CD8-positive, alpha-beta memory T cell (primary cell): ENCODE measurements around the gene TENM3. TPM values are rescaled to one million over a fixed set of nuclear protein-coding genes. Genes with fewer than 3 reads are reported as not detected.

ENCODE experiments used
- CTCF ChIA-PET: fragments of 350-600 bp; sonication (Branson Sonifier 250); formaldehyde crosslinking; loops from one replicate; lab custom pipeline; 2021; ENCODE audit warnings: antibody characterized with exemption; lab: Charles Lee
- POLR2A ChIA-PET: fragments of 350-600 bp; sonication (Branson Sonifier 250); formaldehyde crosslinking; loops from one replicate; lab custom pipeline; 2021; ENCODE audit warnings: antibody characterized with exemption; lab: Charles Lee
- DNase-seq, 5 donors: peaks; one replicate each; pipeline versions ENCODE4 v3.0.0 to v3.0.0-alpha.2; 2020 to 2022; ENCODE audit warnings: mixed read lengths in 1 of 5
- H3K27ac ChIP-seq: one replicate; pipeline ENCODE4 v1.7.0; 2013; ENCODE audit warnings: low read depth, mild to moderate bottlenecking, low read length, moderate library complexity
- H3K27me3 ChIP-seq: 2 replicates; pipeline ENCODE4 v1.7.0; 2013; ENCODE audit warnings: low read length, mild to moderate bottlenecking; ENCODE audit not compliant: insufficient read depth, poor library complexity, severe bottlenecking
- H3K36me3 ChIP-seq: 2 replicates; pipeline ENCODE4 v1.7.0; 2013; ENCODE audit warnings: mild to moderate bottlenecking, low read length, moderate library complexity; ENCODE audit not compliant: insufficient read depth
- H3K4me1 ChIP-seq: 2 replicates; pipeline ENCODE4 v1.7.0; 2013; ENCODE audit warnings: mild to moderate bottlenecking, low read length, moderate library complexity; ENCODE audit not compliant: insufficient read depth
- H3K4me3 ChIP-seq: 2 replicates; pipeline ENCODE4 v1.7.0; 2013; ENCODE audit warnings: mild to moderate bottlenecking, low read length
- H3K9me3 ChIP-seq: 2 replicates; pipeline ENCODE4 v1.7.0; 2013; ENCODE audit warnings: mild to moderate bottlenecking, low read length
- H3K27ac Mint-ChIP-seq, 8 donors: one replicate each; pipeline ENCODE4 v1.8.0; 2020 to 2021; ENCODE audit warnings: mixed read lengths in 8 of 8, mild to moderate bottlenecking in 6 of 8, inconsistent platforms in 3 of 8, moderate library complexity in 3 of 8
- H3K27me3 Mint-ChIP-seq, 2 donors: one replicate each; pipeline ENCODE4 v1.8.0; 2020 to 2021; ENCODE audit warnings: mixed read lengths in 2 of 2, mild to moderate bottlenecking in 1 of 2, moderate library complexity in 1 of 2
- H3K36me3 Mint-ChIP-seq, 3 donors: one replicate each; pipeline ENCODE4 v1.8.0; 2020 to 2021; ENCODE audit warnings: mixed read lengths in 3 of 3, inconsistent platforms in 1 of 3, mild to moderate bottlenecking in 1 of 3
- H3K4me1 Mint-ChIP-seq, 3 donors: one replicate each; pipeline ENCODE4 v1.8.0; 2020 to 2021; ENCODE audit warnings: mixed read lengths in 3 of 3, inconsistent platforms in 1 of 3, mild to moderate bottlenecking in 1 of 3
- H3K4me3 Mint-ChIP-seq, 7 donors: one replicate each; pipeline ENCODE4 v1.8.0; 2020 to 2021; ENCODE audit warnings: mixed read lengths in 7 of 7, mild to moderate bottlenecking in 6 of 7, moderate library complexity in 4 of 7, inconsistent platforms in 2 of 7
- H3K9me3 Mint-ChIP-seq, 5 donors: one replicate each; pipeline ENCODE4 v1.8.0; 2020 to 2022; ENCODE audit warnings: mixed read lengths in 5 of 5, mild to moderate bottlenecking in 3 of 5, moderate library complexity in 2 of 5, inconsistent platforms in 1 of 5
- polyA plus RNA-seq: library from polyadenylated mRNA; unstranded; fragments of 300-500 nt; fragmentation: Illumina TruSeq; gene quantifications from one replicate; pipeline ENCODE4 v1.2.3, GENCODE V29; 2021
- total RNA-seq, 2 experiments: library from RNA; stranded (reverse); gene quantifications; one replicate each; pipeline ENCODE4 v1.2.3, GENCODE V29; 2021

Gene TENM3
- total and polyA plus RNA-seq, 3 experiments from 2014 or later, result not detected

DNA sequence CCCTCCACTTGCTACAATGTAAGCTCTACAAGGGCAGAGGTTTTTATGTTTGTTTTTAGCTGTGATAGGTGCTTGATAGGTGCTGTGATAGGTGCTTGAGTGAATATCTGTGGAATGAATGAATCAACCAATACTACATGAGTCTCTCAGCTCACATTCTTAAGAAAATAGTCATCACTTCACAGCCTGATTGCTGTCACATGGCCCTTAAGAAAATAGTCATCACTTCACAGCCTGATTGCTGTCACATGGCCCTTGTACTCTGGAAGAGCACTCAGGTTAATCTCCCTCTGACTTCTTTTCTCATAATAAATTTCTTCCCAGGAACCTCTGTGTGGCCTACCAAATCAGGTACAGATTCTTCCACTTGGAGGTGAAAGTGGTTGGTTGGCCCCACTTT is 335.2 kb downstream of the TENM3 start:
- H3K9me3 Mint-ChIP-seq, result no peaks in the 10 kb centered on the region
- no peaks in the 10 kb centered on the region for H3K4me1 Mint-ChIP-seq
- POLR2A ChIA-PET, result no interaction called here
- H3K36me3 Mint-ChIP-seq, result no peaks in the 10 kb centered on the region
- peaks cover 1 to 10% of the 10 kb centered on the region in 2 donors for H3K27me3 Mint-ChIP-seq
- DNase-seq, result no peak
- no peak overlapping the region for H3K27ac Mint-ChIP-seq
- Histone ChIP-seq H3K9me3 (no peaks in the 10 kb centered on the region), H3K27ac (no peak overlapping the region), H3K36me3 (no peaks in the 10 kb centered on the region), H3K4me1 (no peaks in the 10 kb centered on the region), H3K27me3 (no peaks in the 10 kb centered on the region), H3K4me3 (no peak overlapping the region)
- H3K4me3 Mint-ChIP-seq, result no peak overlapping the region
- CTCF ChIA-PET, result no interaction called here

DNA sequence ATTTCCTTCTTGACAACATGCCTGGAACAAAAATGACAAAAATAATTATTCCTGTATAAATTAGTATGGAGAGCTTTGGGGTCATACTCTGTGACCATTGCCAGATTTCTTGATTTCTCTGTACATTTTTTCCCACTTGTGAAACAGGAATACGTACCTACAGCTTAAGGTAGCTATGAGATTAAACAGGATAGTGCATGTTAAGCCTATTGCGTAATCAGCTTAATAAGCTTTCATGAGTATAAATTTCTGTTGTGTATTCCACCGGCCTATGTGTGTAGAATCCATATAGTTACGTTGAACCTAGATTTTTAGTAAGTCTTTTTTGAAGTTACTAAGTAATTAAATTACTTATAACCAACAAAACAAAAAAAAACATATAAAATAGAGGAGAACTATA is 339.0 kb downstream of the TENM3 start:
- CTCF ChIA-PET, result no interaction called here
- Mint-ChIP-seq H3K4me1 (no peaks in the 10 kb centered on the region), H3K27ac (no peak overlapping the region), H3K36me3 (no peaks in the 10 kb centered on the region), H3K9me3 (no peaks in the 10 kb centered on the region), H3K4me3 (no peak overlapping the region), H3K27me3 (peaks cover 2 to 16% of the 10 kb centered on the region in 2 donors)
- no peaks in the 10 kb centered on the region for H3K9me3 ChIP-seq
- DNase-seq, result no peak
- no peaks in the 10 kb centered on the region for H3K36me3 ChIP-seq
- no peaks in the 10 kb centered on the region for H3K27me3 ChIP-seq
- no peak overlapping the region for H3K4me3 ChIP-seq
- H3K4me1 ChIP-seq, result no peaks in the 10 kb centered on the region
- H3K27ac ChIP-seq, result no peak overlapping the region
- POLR2A ChIA-PET, result no interaction called here

DNA sequence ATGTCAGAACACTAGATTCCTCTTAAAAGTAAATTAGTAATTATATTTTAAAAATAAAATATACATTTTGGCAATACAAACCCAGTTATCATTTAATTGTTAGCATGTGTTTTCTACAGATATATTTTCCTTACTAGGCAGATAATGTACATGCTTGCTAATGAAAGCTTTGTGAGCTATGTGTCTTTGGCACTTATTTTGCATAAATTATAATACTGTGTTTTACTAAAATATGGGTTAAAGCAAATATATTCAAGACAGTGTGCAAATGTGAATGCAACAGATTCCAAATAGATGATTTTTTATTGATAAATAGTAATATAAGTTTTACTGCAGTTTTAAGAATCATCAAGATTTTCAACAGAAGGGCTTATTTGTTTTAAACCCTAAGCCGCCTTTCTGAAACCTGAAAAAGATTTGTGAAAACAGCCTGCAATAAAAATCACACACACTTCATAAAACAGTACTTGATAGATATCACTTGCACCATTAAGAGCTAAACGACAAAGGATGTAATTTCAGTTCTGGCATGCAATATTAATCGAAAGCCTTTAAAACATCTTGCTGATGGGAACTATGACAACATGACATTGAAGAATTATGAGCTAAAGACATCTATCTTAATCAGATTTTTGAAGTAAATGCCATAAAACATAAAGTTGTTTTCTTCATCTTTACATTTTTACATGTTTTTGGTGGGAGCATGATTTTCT is 340.7 kb downstream of the TENM3 start:
- Mint-ChIP-seq H3K4me3 (no peak overlapping the region), H3K27ac (no peak overlapping the region), H3K9me3 (no peaks in the 10 kb centered on the region), H3K4me1 (no peaks in the 10 kb centered on the region), H3K27me3 (peaks cover 2 to 16% of the 10 kb centered on the region in 2 donors), H3K36me3 (no peaks in the 10 kb centered on the region)
- no peak for DNase-seq
- no peak overlapping the region for H3K27ac ChIP-seq
- no peaks in the 10 kb centered on the region for H3K27me3 ChIP-seq
- ChIA-PET CTCF (no interaction called here), POLR2A (no interaction called here)
- no peaks in the 10 kb centered on the region for H3K36me3 ChIP-seq
- no peaks in the 10 kb centered on the region for H3K4me1 ChIP-seq
- H3K9me3 ChIP-seq, result no peaks in the 10 kb centered on the region
- H3K4me3 ChIP-seq, result no peak overlapping the region

DNA sequence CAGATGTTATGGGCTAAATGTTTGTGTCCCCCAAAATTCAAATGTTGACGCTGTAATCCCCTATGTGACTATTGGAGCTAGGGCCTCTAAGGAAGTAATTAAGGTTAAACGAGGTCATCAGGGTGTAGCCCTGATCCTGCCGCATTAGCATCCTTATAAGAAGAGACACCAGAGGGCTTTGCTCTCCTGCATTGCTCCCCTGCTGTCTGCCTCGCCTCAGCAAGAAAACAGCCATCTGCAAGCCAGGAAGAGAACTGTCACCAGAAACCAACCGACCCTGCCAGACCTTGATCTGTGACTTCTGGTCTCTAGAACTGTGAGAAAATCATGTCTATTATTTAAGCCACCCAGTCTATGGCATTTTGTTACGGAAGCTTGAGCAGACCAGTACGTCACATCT is 342.1 kb downstream of the TENM3 start:
- H3K36me3 Mint-ChIP-seq, result no peaks in the 10 kb centered on the region
- H3K4me1 Mint-ChIP-seq, result no peaks in the 10 kb centered on the region
- no peak for DNase-seq
- ChIA-PET POLR2A (no interaction called here), CTCF (no interaction called here)
- H3K9me3 Mint-ChIP-seq, result peaks cover 0 to 7% (median 0%) of the 10 kb centered on the region in 5 donors
- Histone ChIP-seq H3K4me1 (no peaks in the 10 kb centered on the region), H3K27me3 (no peaks in the 10 kb centered on the region), H3K4me3 (no peak overlapping the region), H3K9me3 (no peaks in the 10 kb centered on the region), H3K27ac (no peak overlapping the region), H3K36me3 (no peaks in the 10 kb centered on the region)
- peaks cover 2 to 16% of the 10 kb centered on the region in 2 donors for H3K27me3 Mint-ChIP-seq
- no peak overlapping the region for H3K4me3 Mint-ChIP-seq
- no peak overlapping the region for H3K27ac Mint-ChIP-seq

DNA sequence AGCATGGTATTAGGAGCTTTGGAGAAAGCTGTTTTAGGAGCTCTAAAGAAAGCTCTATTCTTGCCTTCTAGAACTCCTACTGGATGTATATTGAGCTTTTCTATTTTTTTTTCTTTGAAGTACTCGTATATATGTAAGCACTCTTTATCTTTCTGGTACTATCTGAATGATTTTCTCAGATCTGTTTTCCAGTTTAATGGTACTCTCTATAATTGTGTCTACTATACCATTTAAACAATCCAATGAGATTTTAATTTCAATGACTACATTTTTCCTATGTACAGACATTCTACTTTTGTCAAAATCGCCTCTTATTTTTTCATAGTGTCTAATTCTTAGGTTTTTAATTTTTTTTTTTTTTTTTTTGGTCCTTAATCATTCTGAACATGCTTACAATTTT is 345.9 kb downstream of the TENM3 start:
- Histone ChIP-seq H3K9me3 (no peaks in the 10 kb centered on the region), H3K27me3 (no peaks in the 10 kb centered on the region), H3K4me1 (no peaks in the 10 kb centered on the region), H3K27ac (no peak overlapping the region), H3K4me3 (no peak overlapping the region), H3K36me3 (no peaks in the 10 kb centered on the region)
- peaks cover 0 to 9% (median 1%) of the 10 kb centered on the region in 5 donors for H3K9me3 Mint-ChIP-seq
- no peak for DNase-seq
- no peaks in the 10 kb centered on the region for H3K36me3 Mint-ChIP-seq
- ChIA-PET CTCF (no interaction called here), POLR2A (no interaction called here)
- peaks cover 2 to 5% of the 10 kb centered on the region in 2 donors for H3K27me3 Mint-ChIP-seq
- H3K4me1 Mint-ChIP-seq, result no peaks in the 10 kb centered on the region
- no peak overlapping the region for H3K27ac Mint-ChIP-seq
- H3K4me3 Mint-ChIP-seq, result no peak overlapping the region

DNA sequence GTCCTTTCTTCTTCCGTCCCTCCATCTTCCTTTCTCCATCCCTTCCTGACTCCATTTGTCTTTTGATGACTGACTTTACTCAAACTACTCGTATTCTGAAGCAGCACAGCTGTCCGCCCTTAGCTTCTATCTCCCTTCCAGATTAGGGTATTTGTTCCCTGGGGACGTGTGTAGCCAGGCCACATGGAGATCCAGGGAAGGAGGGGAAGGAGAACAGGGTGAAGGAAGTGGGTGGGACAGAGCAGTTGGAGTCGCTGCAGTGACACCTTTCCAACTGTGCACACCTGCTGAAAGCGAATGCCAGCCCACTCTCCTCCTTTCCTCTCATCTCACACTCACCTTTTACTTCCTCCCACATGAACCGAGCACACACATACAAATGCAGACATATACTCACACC is 350.2 kb downstream of the TENM3 start:
- CTCF ChIA-PET, result no interaction called here
- H3K4me1 Mint-ChIP-seq, result no peaks in the 10 kb centered on the region
- no peaks in the 10 kb centered on the region for H3K9me3 ChIP-seq
- H3K27me3 Mint-ChIP-seq, result peaks cover 0 to 3% of the 10 kb centered on the region in 2 donors
- no peak overlapping the region for H3K4me3 Mint-ChIP-seq
- POLR2A ChIA-PET, result no interaction called here
- H3K36me3 Mint-ChIP-seq, result no peaks in the 10 kb centered on the region
- H3K27me3 ChIP-seq, result no peaks in the 10 kb centered on the region
- no peaks in the 10 kb centered on the region for H3K36me3 ChIP-seq
- H3K4me1 ChIP-seq, result no peaks in the 10 kb centered on the region
- H3K4me3 ChIP-seq, result no peak overlapping the region
- H3K27ac Mint-ChIP-seq, result no peak overlapping the region
- no peak for DNase-seq
- H3K27ac ChIP-seq, result no peak overlapping the region
- H3K9me3 Mint-ChIP-seq, result peaks cover 0 to 9% (median 1%) of the 10 kb centered on the region in 5 donors

DNA sequence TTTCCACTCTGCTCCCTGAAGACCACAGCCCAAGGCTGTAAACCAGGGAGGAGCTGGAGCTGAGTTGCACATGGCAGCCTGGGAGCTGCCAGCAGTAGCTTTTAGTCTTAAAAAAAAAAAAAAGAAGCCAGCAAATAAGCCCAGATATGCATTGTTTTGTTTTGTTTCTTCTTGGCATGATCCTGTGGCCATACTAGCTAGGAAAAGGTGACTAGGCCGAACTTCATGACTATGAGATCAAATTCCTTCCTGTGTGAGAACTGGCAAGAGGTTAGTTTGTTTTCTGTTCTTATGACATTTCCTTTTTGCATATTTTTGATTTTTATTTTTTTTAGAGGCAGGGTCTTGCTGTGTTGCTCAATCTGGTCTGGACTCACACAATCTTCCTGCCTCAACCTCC is 350.7 kb downstream of the TENM3 start:
- Mint-ChIP-seq H3K9me3 (peaks cover 0 to 9% (median 1%) of the 10 kb centered on the region in 5 donors), H3K4me1 (no peaks in the 10 kb centered on the region), H3K27me3 (peaks cover 0 to 3% of the 10 kb centered on the region in 2 donors), H3K36me3 (no peaks in the 10 kb centered on the region), H3K27ac (no peak overlapping the region), H3K4me3 (no peak overlapping the region)
- H3K36me3 ChIP-seq, result no peaks in the 10 kb centered on the region
- no peak for DNase-seq
- no peaks in the 10 kb centered on the region for H3K4me1 ChIP-seq
- CTCF ChIA-PET, result no interaction called here
- H3K4me3 ChIP-seq, result no peak overlapping the region
- H3K9me3 ChIP-seq, result no peaks in the 10 kb centered on the region
- H3K27ac ChIP-seq, result no peak overlapping the region
- no peaks in the 10 kb centered on the region for H3K27me3 ChIP-seq
- POLR2A ChIA-PET, result no interaction called here

DNA sequence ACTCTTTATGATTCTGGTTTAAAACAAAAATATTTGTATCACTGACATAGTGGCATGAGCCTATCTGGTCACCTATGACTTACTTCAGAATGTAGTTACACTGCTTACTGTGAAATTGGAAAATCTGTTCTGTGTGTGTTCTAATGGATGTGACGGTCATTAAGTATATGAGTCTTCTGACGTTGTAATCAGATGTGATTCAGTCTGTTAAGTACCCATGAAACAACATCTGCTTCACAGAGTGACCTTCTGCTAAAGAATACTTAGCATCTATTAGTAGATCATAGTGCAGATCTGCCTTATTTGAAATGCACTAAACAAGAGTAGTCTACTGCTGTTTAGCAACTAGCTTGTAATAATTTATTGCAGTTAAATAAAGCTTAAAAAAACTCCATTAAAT is 356.9 kb downstream of the TENM3 start:
- DNase-seq, result no peak
- no peak overlapping the region for H3K27ac Mint-ChIP-seq
- H3K36me3 Mint-ChIP-seq, result no peaks in the 10 kb centered on the region
- H3K4me3 ChIP-seq, result no peak overlapping the region
- ChIA-PET POLR2A (no interaction called here), CTCF (no interaction called here)
- no peaks in the 10 kb centered on the region for H3K27me3 ChIP-seq
- H3K27ac ChIP-seq, result no peak overlapping the region
- H3K9me3 ChIP-seq, result no peaks in the 10 kb centered on the region
- H3K27me3 Mint-ChIP-seq, result no peaks in the 10 kb centered on the region
- no peaks in the 10 kb centered on the region for H3K9me3 Mint-ChIP-seq
- H3K4me1 Mint-ChIP-seq, result no peaks in the 10 kb centered on the region
- no peak overlapping the region for H3K4me3 Mint-ChIP-seq
- H3K36me3 ChIP-seq, result no peaks in the 10 kb centered on the region
- no peaks in the 10 kb centered on the region for H3K4me1 ChIP-seq
